22Rv1 (cell line): Measurements from ENCODE around the gene GGN.
A peak's percentile ranks its signal among the peaks of the same experiment; 100 is the strongest.
"Not testable (repeated sequence)": the region's sequence is repeated elsewhere in the genome, so short reads cannot be mapped to it uniquely, and the experiment has no call there.

Experiments used
- H3K27ac ChIP-seq: fragments of 450-650 bp; 2 replicates; pipeline ENCODE4 v1.5.1; 2017
- ZFX ChIP-seq: fragments of 450-650 bp; IDR thresholded peaks from 2 replicates; pipeline ENCODE4 v1.6.1; 2017; ENCODE audit warnings: antibody characterized with exemption, borderline replicate concordance
- TF ChIP-seq, protein P1 (sequence below): fragments of 450-650 bp; IDR thresholded peaks from 2 replicates; pipeline ENCODE4 v1.5.1; 2017; ENCODE audit warnings: mild to moderate bottlenecking

Gene GGN

DNA sequence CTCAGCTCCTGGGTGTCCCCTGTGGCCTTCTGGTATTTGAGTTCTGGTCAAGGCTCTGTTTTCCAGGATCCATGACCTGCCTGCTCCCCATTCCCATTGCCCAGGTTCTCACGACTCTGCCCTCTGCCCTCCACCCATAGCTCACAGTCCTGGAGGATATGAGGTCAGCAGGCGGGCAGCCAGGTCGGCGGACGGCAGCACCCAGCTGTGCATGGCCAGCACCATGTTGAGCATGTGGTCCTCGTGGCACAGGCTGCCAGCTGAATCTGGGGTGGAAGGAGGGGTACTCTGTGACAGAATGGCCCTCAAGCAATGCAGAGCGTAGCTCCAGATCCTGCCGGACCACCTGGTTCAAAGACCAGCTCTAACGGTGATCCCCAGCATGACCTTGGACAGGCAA is 33.1 kb upstream of the GGN start:
- TF ChIP-seq ZFX = no peak
- TF ChIP-seq, protein P1, sequence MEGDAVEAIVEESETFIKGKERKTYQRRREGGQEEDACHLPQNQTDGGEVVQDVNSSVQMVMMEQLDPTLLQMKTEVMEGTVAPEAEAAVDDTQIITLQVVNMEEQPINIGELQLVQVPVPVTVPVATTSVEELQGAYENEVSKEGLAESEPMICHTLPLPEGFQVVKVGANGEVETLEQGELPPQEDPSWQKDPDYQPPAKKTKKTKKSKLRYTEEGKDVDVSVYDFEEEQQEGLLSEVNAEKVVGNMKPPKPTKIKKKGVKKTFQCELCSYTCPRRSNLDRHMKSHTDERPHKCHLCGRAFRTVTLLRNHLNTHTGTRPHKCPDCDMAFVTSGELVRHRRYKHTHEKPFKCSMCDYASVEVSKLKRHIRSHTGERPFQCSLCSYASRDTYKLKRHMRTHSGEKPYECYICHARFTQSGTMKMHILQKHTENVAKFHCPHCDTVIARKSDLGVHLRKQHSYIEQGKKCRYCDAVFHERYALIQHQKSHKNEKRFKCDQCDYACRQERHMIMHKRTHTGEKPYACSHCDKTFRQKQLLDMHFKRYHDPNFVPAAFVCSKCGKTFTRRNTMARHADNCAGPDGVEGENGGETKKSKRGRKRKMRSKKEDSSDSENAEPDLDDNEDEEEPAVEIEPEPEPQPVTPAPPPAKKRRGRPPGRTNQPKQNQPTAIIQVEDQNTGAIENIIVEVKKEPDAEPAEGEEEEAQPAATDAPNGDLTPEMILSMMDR = no peak
- H3K27ac ChIP-seq = no peak overlapping the region

DNA sequence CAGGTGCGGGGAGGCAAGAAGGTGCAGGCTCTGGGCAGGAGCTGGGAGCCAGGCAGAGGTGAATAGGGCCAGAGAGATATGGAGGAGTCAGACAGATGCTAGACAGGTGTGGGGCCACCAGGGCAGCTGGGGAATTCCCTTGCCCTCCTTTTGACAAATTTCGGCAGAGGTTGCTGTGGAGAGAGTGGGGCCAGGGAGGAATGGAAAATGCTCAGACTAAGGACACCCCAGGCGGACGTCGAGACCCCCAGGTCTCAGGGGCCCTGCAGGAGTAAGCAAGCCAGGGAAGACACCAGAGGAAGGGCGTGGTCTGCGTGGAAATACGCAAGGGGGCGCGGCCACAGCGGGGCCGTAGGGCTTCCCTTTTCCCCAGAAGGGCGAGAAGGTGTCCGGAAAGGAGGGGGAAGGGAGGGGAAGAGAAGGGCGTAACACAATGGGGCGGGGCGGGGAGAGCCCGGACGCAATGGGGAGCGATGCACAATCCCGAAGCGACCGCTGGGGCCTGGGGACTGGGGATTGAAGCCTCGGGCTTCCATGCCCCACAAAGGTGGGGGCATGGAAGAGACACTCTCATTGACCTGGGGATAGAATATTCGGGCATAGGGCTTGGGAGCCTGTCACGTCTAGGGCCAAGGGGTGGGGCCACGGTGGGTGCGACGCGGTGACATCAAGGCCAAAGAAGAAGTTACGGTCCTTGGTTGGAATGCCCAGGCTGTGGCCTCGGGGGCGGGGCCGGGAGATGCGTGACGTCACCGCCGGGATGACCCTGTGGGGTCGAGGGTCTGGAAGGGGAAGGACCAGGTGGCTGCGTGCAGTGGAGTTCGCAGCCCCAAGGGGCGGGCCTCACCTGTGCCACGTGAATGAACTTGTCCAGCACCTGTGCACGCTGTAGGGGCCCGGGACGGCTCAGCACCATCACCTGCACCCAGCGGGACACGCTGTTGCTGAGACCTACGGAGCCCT is 30.0 kb upstream of the GGN start:
- H3K27ac ChIP-seq = no peak overlapping the region
- TF ChIP-seq, protein P1 = peak; percentile 13; the same call in 1 of the 2 replicates
- no peak for TF ChIP-seq ZFX

DNA sequence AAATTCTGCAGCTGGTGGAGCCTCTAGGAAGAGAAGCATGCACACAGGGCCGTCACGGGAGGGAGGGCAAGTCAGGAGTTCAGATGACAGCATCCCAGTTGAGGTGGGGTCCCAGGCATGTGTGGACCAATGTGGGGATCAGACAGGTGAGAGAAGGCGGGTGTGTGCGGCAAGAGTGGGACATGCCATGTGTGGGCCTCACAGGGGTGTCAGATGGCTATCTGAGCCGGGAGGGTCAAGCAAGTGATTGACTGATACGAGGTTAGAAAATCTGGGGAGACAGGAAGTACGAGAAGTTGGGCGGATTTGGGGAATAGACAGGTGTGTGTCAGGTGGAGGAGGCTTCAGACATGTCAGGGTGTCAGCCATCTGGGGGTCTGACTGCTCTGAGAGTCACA is 29.3 kb upstream of the GGN start:
- TF ChIP-seq, protein P1 = no peak
- TF ChIP-seq ZFX = no peak
- H3K27ac ChIP-seq = no peak overlapping the region

DNA sequence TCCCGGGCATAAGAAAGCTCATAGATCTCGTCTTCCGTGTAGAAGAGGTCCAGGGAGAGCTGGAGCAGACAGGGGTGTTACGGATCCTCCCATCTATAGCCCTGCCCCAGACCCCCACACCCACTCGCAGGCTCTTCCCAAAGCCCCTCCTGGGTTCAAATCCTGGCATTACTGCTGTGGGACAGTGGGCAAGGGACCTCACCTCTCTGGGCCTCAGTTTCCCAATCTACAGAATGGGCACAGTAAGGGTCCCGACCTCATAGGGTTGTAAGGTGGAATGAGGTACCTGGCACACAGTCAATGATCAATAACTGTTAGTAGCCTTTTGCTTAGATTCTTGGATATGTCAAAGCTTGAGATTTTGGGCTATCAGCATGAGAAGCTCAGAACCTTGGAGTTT is 25.6 kb upstream of the GGN start:
- no peak overlapping the region for H3K27ac ChIP-seq
- TF ChIP-seq, protein P1 = no peak
- no peak for TF ChIP-seq ZFX

DNA sequence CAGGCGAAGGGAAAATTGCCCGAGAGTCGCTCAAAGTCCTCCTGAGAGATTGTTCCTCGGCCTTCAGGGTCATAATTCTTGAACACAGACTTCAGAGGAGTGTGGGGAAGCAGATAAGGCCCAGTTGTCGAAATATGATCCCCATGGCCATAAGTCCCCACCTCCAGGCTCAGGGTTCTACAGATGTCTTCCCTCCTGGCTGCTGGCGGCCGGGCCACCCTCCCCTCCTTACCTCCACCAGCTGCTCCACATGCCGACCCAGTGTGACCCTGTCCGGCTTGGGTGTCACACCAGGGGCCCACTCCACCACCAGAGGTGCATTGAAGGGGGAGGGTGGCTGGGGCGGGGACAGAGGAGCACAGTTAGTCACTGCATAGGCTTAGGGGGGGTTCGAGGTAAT is 25.1 kb upstream of the GGN start:
- no peak overlapping the region for H3K27ac ChIP-seq
- no peak for TF ChIP-seq ZFX
- TF ChIP-seq, protein P1 = no peak

DNA sequence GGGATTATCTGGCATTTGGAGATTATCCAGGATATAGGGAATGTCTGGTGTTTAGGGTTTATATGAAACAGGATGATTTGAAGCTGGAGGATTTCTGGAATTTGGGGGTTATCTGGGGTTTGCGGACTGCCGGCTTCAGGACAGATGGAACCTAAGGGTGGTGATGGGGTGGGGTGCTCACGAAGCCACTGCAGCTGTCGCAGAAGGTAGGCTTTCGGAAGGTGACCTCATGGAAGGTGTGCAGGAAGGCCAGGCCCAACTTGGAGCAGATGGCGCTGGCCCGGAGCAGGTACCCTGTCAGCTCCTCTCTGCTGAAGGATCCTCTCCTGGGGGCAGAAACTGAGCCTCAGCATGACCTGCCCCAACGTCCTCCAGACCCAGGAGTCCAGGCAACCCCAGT is 24.7 kb upstream of the GGN start:
- TF ChIP-seq, protein P1 = no peak
- no peak for TF ChIP-seq ZFX
- no peak overlapping the region for H3K27ac ChIP-seq

DNA sequence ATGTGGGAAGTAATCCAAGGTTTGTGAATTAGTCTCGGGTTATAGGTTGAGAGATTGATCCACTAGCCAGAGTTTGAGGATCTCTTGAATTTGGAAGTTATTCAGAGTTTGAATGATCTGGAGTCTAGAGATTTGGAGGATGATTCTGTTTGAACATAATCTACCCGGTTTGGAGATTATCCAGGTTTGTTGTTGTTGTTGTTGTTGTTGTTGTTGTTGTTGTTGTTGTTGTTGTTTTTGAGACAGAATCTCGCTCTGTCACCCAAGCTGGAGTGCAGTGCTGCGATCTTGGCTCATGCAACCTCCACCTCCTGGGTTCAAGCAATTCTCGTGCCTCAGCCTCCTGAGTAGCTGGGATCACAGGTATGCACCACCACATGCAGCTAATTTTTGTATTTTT is 24.1 kb upstream of the GGN start:
- not testable (repeated sequence) for H3K27ac ChIP-seq
